GM19455 (cell line): ENCODE measurements around the gene NCKAP5.
"Not testable (repeated sequence)": the region's sequence is repeated elsewhere in the genome, so short reads cannot be mapped to it uniquely, and the experiment has no call there.

Experiments
- ATAC-seq: cut with Tn5 transposase; IDR thresholded peaks from one replicate; pipeline ENCODE4 v1.9.1; 2021; ENCODE audit not compliant: unreplicated experiment

The NCKAP5 gene

GRCh38 chr2:132857319-132857718 is 710.9 kb downstream of the NCKAP5 start:
- ATAC-seq: no peak

- ATAC-seq: no peak
Observed at GRCh38 chr2:132850688-132851087, 717.6 kb downstream of the NCKAP5 start.

GRCh38 chr2:132849118-132849517 is 719.1 kb downstream of the NCKAP5 start:
- no peak for ATAC-seq

- no peak for ATAC-seq
Observed at GRCh38 chr2:132845339-132845738, 722.9 kb downstream of the NCKAP5 start.

- ATAC-seq: no peak
Observed at GRCh38 chr2:132844585-132844984, 723.7 kb downstream of the NCKAP5 start.

- ATAC-seq: no peak
Observed at GRCh38 chr2:132837769-132838168, 730.5 kb downstream of the NCKAP5 start.

GRCh38 chr2:132830321-132830827 is 737.9 kb downstream of the NCKAP5 start:
- ATAC-seq: no peak

- ATAC-seq: no peak
Observed at GRCh38 chr2:132825601-132826000, 742.7 kb downstream of the NCKAP5 start.

GRCh38 chr2:132824716-132825115 is 743.5 kb downstream of the NCKAP5 start:
- ATAC-seq: no peak

GRCh38 chr2:132816234-132816633 is 752.0 kb downstream of the NCKAP5 start:
- ATAC-seq: no peak

- no peak for ATAC-seq
Observed at GRCh38 chr2:132815516-132815915, 752.7 kb downstream of the NCKAP5 start.

- no peak for ATAC-seq
Observed at GRCh38 chr2:132814651-132815050, 753.6 kb downstream of the NCKAP5 start.

- no peak for ATAC-seq
Observed at GRCh38 chr2:132813422-132813821, 754.8 kb downstream of the NCKAP5 start.

- no peak for ATAC-seq
Observed at GRCh38 chr2:132811148-132811915, 756.9 kb downstream of the NCKAP5 start.

- ATAC-seq: not testable (repeated sequence)
Observed at GRCh38 chr2:132809962-132810361, 758.3 kb downstream of the NCKAP5 start.

- no peak for ATAC-seq
Observed at GRCh38 chr2:132804051-132804450, 764.2 kb downstream of the NCKAP5 start.

- ATAC-seq: no peak
Observed at GRCh38 chr2:132798341-132798740, 769.9 kb downstream of the NCKAP5 start.

GRCh38 chr2:132797556-132797955 is 770.7 kb downstream of the NCKAP5 start:
- no peak for ATAC-seq

GRCh38 chr2:132797071-132797470 is 771.2 kb downstream of the NCKAP5 start:
- ATAC-seq: no peak

GRCh38 chr2:132795220-132795619 is 773.0 kb downstream of the NCKAP5 start:
- ATAC-seq: no peak

- ATAC-seq: no peak
Observed at GRCh38 chr2:132793532-132793931, 774.7 kb downstream of the NCKAP5 start.

GRCh38 chr2:132790207-132790785 is 778.0 kb downstream of the NCKAP5 start:
- ATAC-seq: no peak
